Neural cell (in vitro differentiated cells): ENCODE measurements around the gene RPL29. TPM values are rescaled to one million over a fixed set of nuclear protein-coding genes. Genes with fewer than 3 reads are reported as not detected.

Source experiments
- H2AFZ ChIP-seq: fragments of 200-600, 300-800 bp; sonication (generic), shearing (Covaris generic); 2 replicates; pipeline ENCODE4 v1.6.0; 2014; ENCODE audit warnings: low read depth, mild to moderate bottlenecking, antibody characterized with exemption, low read length, moderate library complexity
- H3F3A ChIP-seq: fragments of 200-600 bp; shearing (Covaris generic); 2 replicates; pipeline ENCODE4 v1.6.1; 2016; ENCODE audit warnings: mild to moderate bottlenecking, moderate library complexity, mixed read lengths, antibody characterized with exemption, low read length; ENCODE audit not compliant: insufficient read depth, poor library complexity, severe bottlenecking
- H3K27ac ChIP-seq: fragments of 200-600, 300-800 bp; sonication (generic), shearing (Covaris generic); 2 replicates; pipeline ENCODE4 v1.5.1; 2014; ENCODE audit warnings: mild to moderate bottlenecking, low read length, moderate library complexity
- H3K27me3 ChIP-seq: fragments of 300-800, 200-600 bp; sonication (generic), shearing (Covaris generic); 2 replicates; pipeline ENCODE4 v1.6.0; 2014; ENCODE audit warnings: mild to moderate bottlenecking, low read depth, low read length, moderate library complexity; ENCODE audit not compliant: insufficient read depth
- H3K36me3 ChIP-seq: fragments of 300-800, 200-600 bp; sonication (generic), shearing (Covaris generic); 2 replicates; pipeline ENCODE4 v1.5.1; 2014; ENCODE audit warnings: mild to moderate bottlenecking, antibody characterized with exemption, low read length, moderate library complexity; ENCODE audit not compliant: insufficient read depth
- H3K4me2 ChIP-seq: fragments of 300-800, 200-600 bp; sonication (generic), shearing (Covaris generic); 2 replicates; pipeline ENCODE4 v1.6.0; 2014; ENCODE audit warnings: mild to moderate bottlenecking, low read length
- H3K4me3 ChIP-seq: fragments of 300-800, 200-600 bp; sonication (generic), shearing (Covaris generic); 2 replicates; pipeline ENCODE4 v1.5.1; 2014; ENCODE audit warnings: mild to moderate bottlenecking, low read length, moderate library complexity
- H3K79me2 ChIP-seq: fragments of 200-600 bp; shearing (Covaris generic); replicated peaks from 2 replicates; pipeline ENCODE4 v1.6.0; 2014; ENCODE audit warnings: mild to moderate bottlenecking, low read length, moderate library complexity; ENCODE audit not compliant: insufficient read depth
- H3K9ac ChIP-seq: fragments of 300-800, 200-600 bp; sonication (generic), shearing (Covaris generic); 2 replicates; pipeline ENCODE4 v1.6.1; 2016; ENCODE audit warnings: mild to moderate bottlenecking, low read length, mixed read lengths
- H3K9me2 ChIP-seq: fragments of 200-600 bp; shearing (Covaris generic); 2 replicates; pipeline ENCODE4 v1.6.1; 2016; ENCODE audit warnings: mild to moderate bottlenecking, low read length, mixed read lengths; ENCODE audit not compliant: insufficient read depth
- H3K9me3 ChIP-seq: fragments of 200-600, 300-800 bp; sonication (generic), shearing (Covaris generic); 2 replicates; pipeline ENCODE4 v1.6.1; 2016; ENCODE audit warnings: mild to moderate bottlenecking, mixed run types, low read length, moderate library complexity, mixed read lengths
- H4K20me1 ChIP-seq: fragments of 200-600 bp; shearing (Covaris generic); 2 replicates; pipeline ENCODE4 v1.6.1; 2016; ENCODE audit warnings: mild to moderate bottlenecking, mixed run types; ENCODE audit not compliant: insufficient read depth
- CTCF ChIP-seq: fragments of 450-650 bp; IDR thresholded peaks from 2 replicates; pipeline ENCODE4 v1.5.1; 2014; ENCODE audit warnings: antibody characterized with exemption, mild to moderate bottlenecking, moderate library complexity; ENCODE audit not compliant: poor library complexity, severe bottlenecking
- EP300 ChIP-seq: fragments of 450-650 bp; conservative IDR thresholded peaks from 2 replicates; pipeline ENCODE4 v1.6.1; 2014; ENCODE audit warnings: antibody characterized with exemption, mild to moderate bottlenecking, moderate library complexity; ENCODE audit not compliant: poor library complexity, severe bottlenecking
- EZH2 ChIP-seq: fragments of 200-600, 300-800 bp; shearing (Covaris generic), sonication (generic); IDR thresholded peaks from 2 replicates; pipeline ENCODE4 v1.6.1; 2014; ENCODE audit warnings: antibody characterized with exemption, low read length, borderline replicate concordance, mild to moderate bottlenecking; ENCODE audit not compliant: insufficient read depth, poor library complexity, severe bottlenecking
- MXI1 ChIP-seq: fragments of 450-650 bp; conservative IDR thresholded peaks from 2 replicates; pipeline ENCODE4 v1.6.1; 2014; ENCODE audit warnings: antibody characterized with exemption, mild to moderate bottlenecking; ENCODE audit not compliant: poor library complexity, severe bottlenecking
- POLR2AphosphoS5 ChIP-seq: IDR thresholded peaks from 2 replicates; pipeline ENCODE4 v1.6.1; 2012
- RAD21 ChIP-seq: fragments of 450-650 bp; conservative IDR thresholded peaks from 2 replicates; pipeline ENCODE4 v1.6.1; 2014; ENCODE audit warnings: antibody characterized with exemption, mild to moderate bottlenecking, moderate library complexity
- REST ChIP-seq: IDR thresholded peaks from 2 replicates; pipeline ENCODE4 v1.6.1; 2012; ENCODE audit warnings: borderline replicate concordance
- SMC3 ChIP-seq: fragments of 450-650 bp; conservative IDR thresholded peaks from 2 replicates; pipeline ENCODE4 v1.6.1; 2014; ENCODE audit warnings: antibody characterized with exemption, mild to moderate bottlenecking, moderate library complexity; ENCODE audit not compliant: poor library complexity
- TAF1 ChIP-seq: IDR thresholded peaks from 2 replicates; pipeline ENCODE4 v1.6.1; 2012; ENCODE audit warnings: low read depth
- polyA plus RNA-seq: library from polyadenylated mRNA; depleted of rRNA; stranded (reverse); fragments of >200 nt; gene quantifications from 2 replicates; pipeline ENCODE4 v1.2.3, GENCODE V29; 2014

RPL29 gene
- polyA plus RNA-seq, 1 donor from 2014 or later, result 846 TPM

- no peaks in the 10 kb centered on the region for H3K9me2 ChIP-seq
- H3K27ac ChIP-seq, result no peak overlapping the region
- TF ChIP-seq SMC3 (no peak), EP300 (no peak), POLR2AphosphoS5 (no peak), EZH2 (no peak), CTCF (no peak), MXI1 (no peak), TAF1 (no peak), RAD21 (no peak), REST (no peak)
- no peaks in the 10 kb centered on the region for H3K79me2 ChIP-seq
- no peaks in the 10 kb centered on the region for H3F3A ChIP-seq
- H3K27me3 ChIP-seq, result no peaks in the 10 kb centered on the region
- no peak overlapping the region for H3K9ac ChIP-seq
- H3K4me2 ChIP-seq, result no peak overlapping the region
- H4K20me1 ChIP-seq, result no peaks in the 10 kb centered on the region
- no peaks in the 10 kb centered on the region for H3K36me3 ChIP-seq
- no peaks in the 10 kb centered on the region for H3K9me3 ChIP-seq
- no peak overlapping the region for H2AFZ ChIP-seq
- no peak overlapping the region for H3K4me3 ChIP-seq
Observed at GRCh38 chr3:52040600-52040999, 44.9 kb upstream of the RPL29 start.

GRCh38 chr3:52039846-52040245, 44.2 kb upstream of the RPL29 start:
- Histone ChIP-seq H3K9me3 (no peaks in the 10 kb centered on the region), H4K20me1 (no peaks in the 10 kb centered on the region), H3K9ac (no peak overlapping the region), H3K9me2 (no peaks in the 10 kb centered on the region), H3F3A (no peaks in the 10 kb centered on the region), H3K27me3 (no peaks in the 10 kb centered on the region), H3K4me2 (no peak overlapping the region), H2AFZ (no peak overlapping the region), H3K4me3 (no peak overlapping the region), H3K27ac (no peak overlapping the region), H3K36me3 (no peaks in the 10 kb centered on the region), H3K79me2 (no peaks in the 10 kb centered on the region)
- TF ChIP-seq EZH2 (no peak), RAD21 (no peak), SMC3 (no peak), REST (no peak), TAF1 (no peak), EP300 (no peak), POLR2AphosphoS5 (no peak), CTCF (no peak), MXI1 (no peak)
